B cell (primary cell): ENCODE data around the gene MMP1.
"Not testable (repeated sequence)": the region's sequence is repeated elsewhere in the genome, so short reads cannot be mapped to it uniquely, and the experiment has no call there.

Experiments used
- CTCF ChIP-seq: fragments of 200-600 bp; IDR thresholded peaks from one replicate; pipeline ENCODE4 v1.8.0; 2022; ENCODE audit warnings: antibody characterized with exemption, mild to moderate bottlenecking
- EZH2 ChIP-seq: IDR thresholded peaks from 2 replicates; pipeline ENCODE4 v1.6.1; 2012; ENCODE audit warnings: borderline replicate concordance, low read depth, mild to moderate bottlenecking, moderate library complexity, low read length; ENCODE audit not compliant: insufficient read depth, poor library complexity, severe bottlenecking

DNA sequence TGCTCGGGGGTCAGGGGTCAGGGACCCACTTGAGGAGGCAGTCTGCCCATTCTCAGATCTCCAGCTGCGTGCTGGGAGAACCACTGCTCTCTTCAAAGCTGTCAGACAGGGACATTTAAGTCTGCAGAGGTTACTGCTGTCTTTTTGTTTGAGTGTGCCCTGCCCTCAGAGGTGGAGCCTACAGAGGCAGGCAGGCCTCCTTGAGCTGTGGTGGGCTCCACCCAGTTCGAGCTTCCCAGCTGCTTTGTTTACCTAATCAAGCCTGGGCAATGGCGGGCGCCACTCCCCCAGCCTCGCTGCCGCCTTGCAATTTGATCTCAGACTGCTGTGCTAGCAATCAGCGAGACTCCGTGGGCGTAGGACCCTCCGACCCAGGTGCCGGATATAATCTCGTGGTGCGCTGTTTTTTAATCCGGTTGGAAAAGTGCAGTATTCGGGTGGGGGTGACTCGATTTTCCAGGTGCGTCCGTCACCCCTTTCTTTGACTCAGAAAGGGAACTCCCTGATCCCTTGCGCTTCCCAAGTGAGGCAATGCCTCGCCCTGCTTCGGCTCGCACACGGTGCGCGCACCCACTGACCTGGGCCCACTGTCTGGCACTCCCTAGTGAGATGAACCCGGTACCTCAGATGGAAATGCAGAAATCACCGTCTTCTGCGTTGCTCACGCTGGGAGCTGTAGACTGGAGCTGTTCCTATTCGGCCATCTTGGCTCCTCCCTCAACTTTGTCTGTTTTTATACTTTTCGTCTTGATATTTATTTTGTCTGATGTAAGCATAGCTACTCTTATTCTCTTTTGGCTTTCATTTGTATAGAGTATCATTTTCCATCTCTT, 51.0 kb downstream of the MMP1 start:
- TF ChIP-seq CTCF, EZH2: not testable (repeated sequence)
